Tibial nerve (tissue), 3 donors: ENCODE data around the gene AFF3.

Experiments used
- POLR2A ChIP-seq, 2 donors: fragments of 450-650 bp; IDR thresholded peaks; one replicate each; pipeline ENCODE4 v1.6.1; 2017; ENCODE audit warnings: antibody characterized with exemption in 2 of 2, mild to moderate bottlenecking in 2 of 2, moderate library complexity in 2 of 2
- TF ChIP-seq, protein P1 (sequence below), 5 experiments: fragments of 200-600 bp in 3 of 5; fragments of 450-650 bp in 2 of 5; sonication (generic) in 3 of 5; IDR thresholded peaks; one replicate each; pipeline ENCODE4 v1.5.1; 2016 to 2019; ENCODE audit warnings: antibody characterized with exemption in 5 of 5, mild to moderate bottlenecking in 3 of 5, moderate library complexity in 2 of 5

- TF ChIP-seq, protein P1, sequence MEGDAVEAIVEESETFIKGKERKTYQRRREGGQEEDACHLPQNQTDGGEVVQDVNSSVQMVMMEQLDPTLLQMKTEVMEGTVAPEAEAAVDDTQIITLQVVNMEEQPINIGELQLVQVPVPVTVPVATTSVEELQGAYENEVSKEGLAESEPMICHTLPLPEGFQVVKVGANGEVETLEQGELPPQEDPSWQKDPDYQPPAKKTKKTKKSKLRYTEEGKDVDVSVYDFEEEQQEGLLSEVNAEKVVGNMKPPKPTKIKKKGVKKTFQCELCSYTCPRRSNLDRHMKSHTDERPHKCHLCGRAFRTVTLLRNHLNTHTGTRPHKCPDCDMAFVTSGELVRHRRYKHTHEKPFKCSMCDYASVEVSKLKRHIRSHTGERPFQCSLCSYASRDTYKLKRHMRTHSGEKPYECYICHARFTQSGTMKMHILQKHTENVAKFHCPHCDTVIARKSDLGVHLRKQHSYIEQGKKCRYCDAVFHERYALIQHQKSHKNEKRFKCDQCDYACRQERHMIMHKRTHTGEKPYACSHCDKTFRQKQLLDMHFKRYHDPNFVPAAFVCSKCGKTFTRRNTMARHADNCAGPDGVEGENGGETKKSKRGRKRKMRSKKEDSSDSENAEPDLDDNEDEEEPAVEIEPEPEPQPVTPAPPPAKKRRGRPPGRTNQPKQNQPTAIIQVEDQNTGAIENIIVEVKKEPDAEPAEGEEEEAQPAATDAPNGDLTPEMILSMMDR (IDR thresholded peaks at IDR 0.05) = no peak
- TF ChIP-seq POLR2A (IDR thresholded peaks at IDR 0.05) = no peak
Observed at GRCh38 chr2:99695130-99695943, 447.1 kb downstream of the AFF3 start.
